ENCODE measurements around the gene ZNF516. TPM values are rescaled to one million over a fixed set of nuclear protein-coding genes. Genes with fewer than 3 reads are reported as not detected.

The ZNF516 gene
- total RNA-seq, 1 experiment from 2014 or later, result 25.5 TPM

GRCh38 chr18:76525911-76526310 lies 30.9 kb upstream of the ZNF516 start:
- H3K9me3 ChIP-seq, result no peaks in the 10 kb centered on the region
- H3K4me3 ChIP-seq (ENCODE audit: low read depth, low read length), result no peak overlapping the region
- DNase-seq, result no peak
- no peaks in the 10 kb centered on the region for H3K9me3 Mint-ChIP-seq (ENCODE audit: unreplicated experiment)
- no TSS peak for BruUV-seq (replicated peaks)
- POLR2A ChIA-PET, result no interaction called here
- no peak overlapping the region for H3K4me3 Mint-ChIP-seq (ENCODE audit: unreplicated experiment)
- no peak overlapping the region for H3K27ac Mint-ChIP-seq (ENCODE audit: unreplicated experiment)
- no peaks in the 10 kb centered on the region for H3K36me3 ChIP-seq (ENCODE audit: control insufficient read depth, insufficient read depth, low read length)
- no peak for TF ChIP-seq CTCF (IDR thresholded peaks at IDR 0.05; ENCODE audit: insufficient read depth in 1 of 2, low read depth in 1 of 2, low read length in 1 of 2, severe bottlenecking in 1 of 2, unreplicated experiment in 1 of 2)
- no peaks in the 10 kb centered on the region for H3K36me3 Mint-ChIP-seq (ENCODE audit: insufficient read depth, unreplicated experiment)
- intact Hi-C loops (cut with micrococcal nuclease; ENCODE audit: unreplicated experiment), result no loop called here
- no peaks in the 10 kb centered on the region for H3K4me1 ChIP-seq
- no peaks in the 10 kb centered on the region for H3K27me3 Mint-ChIP-seq (ENCODE audit: insufficient read depth, unreplicated experiment)
- no peaks in the 10 kb centered on the region for H3K27me3 ChIP-seq (replicated peaks; ENCODE audit: control insufficient read depth, insufficient read depth, low read length)
- H3K4me1 Mint-ChIP-seq (ENCODE audit: low read depth, unreplicated experiment), result no peaks in the 10 kb centered on the region
- CTCF ChIA-PET, result no interaction called here

GRCh38 chr18:76524900-76525698 lies 30.1 kb upstream of the ZNF516 start:
- Histone ChIP-seq H3K9me3 (no peaks in the 10 kb centered on the region), H3K27me3 (replicated peaks; ENCODE audit: control insufficient read depth, insufficient read depth, low read length) (no peaks in the 10 kb centered on the region), H3K36me3 (ENCODE audit: control insufficient read depth, insufficient read depth, low read length) (no peaks in the 10 kb centered on the region), H3K4me1 (no peaks in the 10 kb centered on the region), H3K4me3 (ENCODE audit: low read depth, low read length) (no peak overlapping the region)
- no TSS peak for BruUV-seq (replicated peaks)
- no peak for TF ChIP-seq CTCF (IDR thresholded peaks at IDR 0.05; ENCODE audit: insufficient read depth in 1 of 2, low read depth in 1 of 2, low read length in 1 of 2, severe bottlenecking in 1 of 2, unreplicated experiment in 1 of 2)
- H3K27me3 Mint-ChIP-seq (ENCODE audit: insufficient read depth, unreplicated experiment), result no peaks in the 10 kb centered on the region
- H3K27ac Mint-ChIP-seq (ENCODE audit: unreplicated experiment), result no peak overlapping the region
- DNase-seq, result peak in 1 of 2 experiments; percentile 16
- no peaks in the 10 kb centered on the region for H3K4me1 Mint-ChIP-seq (ENCODE audit: low read depth, unreplicated experiment)
- H3K9me3 Mint-ChIP-seq (ENCODE audit: unreplicated experiment), result no peaks in the 10 kb centered on the region
- no peaks in the 10 kb centered on the region for H3K36me3 Mint-ChIP-seq (ENCODE audit: insufficient read depth, unreplicated experiment)
- intact Hi-C loops (cut with micrococcal nuclease; ENCODE audit: unreplicated experiment), result no loop called here
- H3K4me3 Mint-ChIP-seq (ENCODE audit: unreplicated experiment), result peak overlapping the region; percentile 60
- CTCF ChIA-PET, result no interaction called here
- POLR2A ChIA-PET, result no interaction called here

- H3K9me3 Mint-ChIP-seq (ENCODE audit: unreplicated experiment), result no peaks in the 10 kb centered on the region
Measured at GRCh38 chr18:76524477-76524876, 29.4 kb upstream of the ZNF516 start.

More at GRCh38 chr18:76524477-76524876, 29.4 kb upstream of the ZNF516 start:
- Mint-ChIP-seq H3K36me3 (ENCODE audit: insufficient read depth, unreplicated experiment) (no peaks in the 10 kb centered on the region), H3K4me1 (ENCODE audit: low read depth, unreplicated experiment) (no peaks in the 10 kb centered on the region), H3K4me3 (ENCODE audit: unreplicated experiment) (no peak overlapping the region), H3K27ac (ENCODE audit: unreplicated experiment) (no peak overlapping the region), H3K27me3 (ENCODE audit: insufficient read depth, unreplicated experiment) (no peaks in the 10 kb centered on the region)
- intact Hi-C loops (cut with micrococcal nuclease; ENCODE audit: unreplicated experiment), result no loop called here
- Histone ChIP-seq H3K4me1 (no peaks in the 10 kb centered on the region), H3K27me3 (replicated peaks; ENCODE audit: control insufficient read depth, insufficient read depth, low read length) (no peaks in the 10 kb centered on the region), H3K36me3 (ENCODE audit: control insufficient read depth, insufficient read depth, low read length) (no peaks in the 10 kb centered on the region), H3K9me3 (no peaks in the 10 kb centered on the region), H3K4me3 (ENCODE audit: low read depth, low read length) (no peak overlapping the region)
- BruUV-seq (replicated peaks), result no TSS peak
- no peak for TF ChIP-seq CTCF (IDR thresholded peaks at IDR 0.05; ENCODE audit: insufficient read depth in 1 of 2, low read depth in 1 of 2, low read length in 1 of 2, severe bottlenecking in 1 of 2, unreplicated experiment in 1 of 2)
- ChIA-PET POLR2A (no interaction called here), CTCF (no interaction called here)
- DNase-seq, result no peak

Data from Caco-2 (cell line).